Measurements from ENCODE around the gene GP1BA.

The GP1BA gene

GRCh38 chr17:4945944-4946280 lies 13.8 kb downstream of the GP1BA start:
- no peak for TF ChIP-seq CTCF (IDR thresholded peaks at IDR 0.05; ENCODE audit: low read depth, low read length)
- DNase-seq (ENCODE audit: extremely low read depth, low read depth), result no peak

- no peak for TF ChIP-seq CTCF (IDR thresholded peaks at IDR 0.05; ENCODE audit: low read depth, low read length)
Observed at GRCh38 chr17:4946312-4946976, 14.4 kb downstream of the GP1BA start.

GRCh38 chr17:4947010-4947410 lies 14.9 kb downstream of the GP1BA start:
- no peak for DNase-seq (ENCODE audit: extremely low read depth, low read depth)
- TF ChIP-seq CTCF (IDR thresholded peaks at IDR 0.05; ENCODE audit: low read depth, low read length), result no peak

More at GRCh38 chr17:4946312-4946976, 14.4 kb downstream of the GP1BA start:
- DNase-seq (ENCODE audit: extremely low read depth, low read depth), result no peak

GRCh38 chr17:4947411-4948165 lies 15.5 kb downstream of the GP1BA start:
- TF ChIP-seq CTCF (IDR thresholded peaks at IDR 0.05; ENCODE audit: low read depth, low read length), result no peak
- DNase-seq (ENCODE audit: extremely low read depth, low read depth), result no peak

- TF ChIP-seq CTCF (IDR thresholded peaks at IDR 0.05; ENCODE audit: low read depth, low read length), result no peak
- peak; percentile 87 for DNase-seq (ENCODE audit: extremely low read depth, low read depth)
Observed at GRCh38 chr17:4948166-4948930, 16.3 kb downstream of the GP1BA start, which contains the start of gene PFN1. PFN1 (minus strand) TSS chr17:4948530; CDS start chr17:4948394, 136 bp downstream.

GRCh38 chr17:4948931-4949320 lies 16.8 kb downstream of the GP1BA start:
- no peak for TF ChIP-seq CTCF (IDR thresholded peaks at IDR 0.05; ENCODE audit: low read depth, low read length)
- peak; percentile 75 for DNase-seq (ENCODE audit: extremely low read depth, low read depth)

Measured in AG09319 (cell line).